NK-92 (cell line): ENCODE results near the gene ID3.

ENCODE experiments used
- DNase-seq: peaks from one replicate; lab custom pipeline; 2025; ENCODE audit not compliant: unreplicated experiment; lab: John Stamatoyannopoulos, UW

The ID3 gene

GRCh38 chr1:23566304-23566703 lies 7.0 kb upstream of the ID3 start:
- DNase-seq, result no peak

- DNase-seq, result no peak
Observed at GRCh38 chr1:23565776-23566175, 6.5 kb upstream of the ID3 start.

- DNase-seq, result no peak
Observed at GRCh38 chr1:23564529-23565122, 5.3 kb upstream of the ID3 start.

- no peak for DNase-seq
Observed at GRCh38 chr1:23563755-23564374, 4.6 kb upstream of the ID3 start.

GRCh38 chr1:23563003-23563402 lies 3.7 kb upstream of the ID3 start:
- no peak for DNase-seq

- DNase-seq, result no peak
Observed at GRCh38 chr1:23562137-23562876, 3.0 kb upstream of the ID3 start.

GRCh38 chr1:23561813-23562100 lies 2.5 kb upstream of the ID3 start:
- DNase-seq, result no peak

- DNase-seq, result no peak
Observed at GRCh38 chr1:23561076-23561812, 1.9 kb upstream of the ID3 start.

- DNase-seq, result no peak
Observed at GRCh38 chr1:23559985-23560741, 862 bp upstream of the ID3 start.

GRCh38 chr1:23558872-23559135 lies 497 bp downstream of the ID3 start:
- no peak for DNase-seq

- no peak for DNase-seq
Observed at GRCh38 chr1:23558140-23558871, 995 bp downstream of the ID3 start.

- no peak for DNase-seq
Observed at GRCh38 chr1:23557471-23558124, 1.7 kb downstream of the ID3 start.

GRCh38 chr1:23556635-23557470 lies 2.4 kb downstream of the ID3 start:
- DNase-seq, result no peak

GRCh38 chr1:23555986-23556634 lies 3.2 kb downstream of the ID3 start:
- no peak for DNase-seq

- DNase-seq, result no peak
Observed at GRCh38 chr1:23555270-23555985, 3.9 kb downstream of the ID3 start.

- DNase-seq, result peak; percentile 26
Observed at GRCh38 chr1:23554481-23555269, 4.6 kb downstream of the ID3 start.

- no peak for DNase-seq
Observed at GRCh38 chr1:23554127-23554480, 5.2 kb downstream of the ID3 start.
